Caco-2 (cell line): ENCODE results near the gene MAGI1. TPM values are rescaled to one million over a fixed set of nuclear protein-coding genes. Genes with fewer than 3 reads are reported as not detected.

Source experiments
- BruUV-seq: library from RNA; stranded (reverse); fragments of 400-500 nt; replicated peaks from 2 replicates; lab custom pipeline; 2021; lab: Mats Ljungman, UMichigan
- CTCF ChIA-PET: fragments of 300-600 bp; sonication (Branson Sonifier 250); formaldehyde crosslinking; loops from one replicate; lab custom pipeline; 2022; ENCODE audit warnings: antibody characterized with exemption; lab: Charles Lee
- POLR2A ChIA-PET: fragments of 300-600 bp; sonication (Branson Sonifier 250); formaldehyde crosslinking; loops from one replicate; lab custom pipeline; 2022; ENCODE audit warnings: antibody characterized with exemption; lab: Charles Lee
- DNase-seq, 2 experiments: peaks; one replicate each; pipeline versions ENCODE4 v3.0.0 to v3.0.0-alpha.2; 2020 to 2022
- H3K27me3 ChIP-seq: replicated peaks from 2 replicates; pipeline ENCODE4 v1.6.0; 2011; ENCODE audit warnings: low read length; ENCODE audit not compliant: control insufficient read depth, insufficient read depth
- H3K36me3 ChIP-seq: 2 replicates; pipeline ENCODE4 v1.5.1; 2011; ENCODE audit warnings: low read length; ENCODE audit not compliant: control insufficient read depth, insufficient read depth
- H3K4me1 ChIP-seq: fragments of 250-450 bp; sonication (Bioruptor Pico); 2 replicates; pipeline ENCODE4 v1.5.1; 2020; ENCODE audit warnings: mild to moderate bottlenecking
- H3K4me3 ChIP-seq: 2 replicates; pipeline ENCODE4 v1.5.1; 2011; ENCODE audit warnings: low read depth, mild to moderate bottlenecking, control low read depth, low read length
- H3K9me3 ChIP-seq: fragments of 250-450 bp; sonication (Bioruptor Pico); 2 replicates; pipeline ENCODE4 v1.5.1; 2020; ENCODE audit warnings: mild to moderate bottlenecking, moderate library complexity
- H3K27ac Mint-ChIP-seq: one replicate; pipeline ENCODE4 v1.8.0; 2022; ENCODE audit warnings: mixed read lengths; ENCODE audit not compliant: unreplicated experiment
- H3K27me3 Mint-ChIP-seq: one replicate; pipeline ENCODE4 v1.8.0; 2022; ENCODE audit warnings: mixed read lengths; ENCODE audit not compliant: insufficient read depth, unreplicated experiment
- H3K36me3 Mint-ChIP-seq: one replicate; pipeline ENCODE4 v1.8.0; 2022; ENCODE audit warnings: mild to moderate bottlenecking, mixed read lengths; ENCODE audit not compliant: insufficient read depth, unreplicated experiment
- H3K4me1 Mint-ChIP-seq: one replicate; pipeline ENCODE4 v1.8.0; 2022; ENCODE audit warnings: low read depth, mixed read lengths; ENCODE audit not compliant: unreplicated experiment
- H3K4me3 Mint-ChIP-seq: one replicate; pipeline ENCODE4 v1.8.0; 2022; ENCODE audit warnings: mild to moderate bottlenecking, moderate library complexity, mixed read lengths; ENCODE audit not compliant: unreplicated experiment
- H3K9me3 Mint-ChIP-seq: one replicate; pipeline ENCODE4 v1.8.0; 2022; ENCODE audit warnings: mixed read lengths; ENCODE audit not compliant: unreplicated experiment
- CTCF ChIP-seq, 2 experiments: fragments of 200-600 bp in 1 of 2; IDR thresholded peaks; 1 replicate in 1 of 2; 2 replicates in 1 of 2; pipeline versions ENCODE4 v1.5.1 to v1.8.0; 2011 to 2022; ENCODE audit warnings: antibody characterized with exemption in 1 of 2, control low read depth in 1 of 2, inconsistent platforms in 1 of 2, low read depth in 1 of 2, low read length in 1 of 2, mild to moderate bottlenecking in 1 of 2, moderate library complexity in 1 of 2; ENCODE audit not compliant: insufficient read depth in 1 of 2, severe bottlenecking in 1 of 2, unreplicated experiment in 1 of 2
- intact Hi-C: fragments of 100-400 bp; cut with micrococcal nuclease; formaldehyde crosslinking; loops from one replicate; pipeline ENCODE4 v1.10.0; 2022; ENCODE audit not compliant: unreplicated experiment
- total RNA-seq: library from RNA; stranded (reverse); gene quantifications from 2 replicates; pipeline ENCODE4 v1.2.3, GENCODE V29; 2022

MAGI1 gene
- total RNA-seq, 1 experiment from 2014 or later: 64.9 TPM

GRCh38 chr3:65466300-65466988, 572.3 kb downstream of the MAGI1 start:
- TF ChIP-seq CTCF (IDR thresholded peaks at IDR 0.05; ENCODE audit: insufficient read depth in 1 of 2, low read depth in 1 of 2, low read length in 1 of 2, severe bottlenecking in 1 of 2, unreplicated experiment in 1 of 2): no peak
- Histone ChIP-seq H3K4me3 (no peak overlapping the region), H3K27me3 (no peaks in the 10 kb centered on the region), H3K4me1 (no peaks in the 10 kb centered on the region), H3K36me3 (no peaks in the 10 kb centered on the region), H3K9me3 (no peaks in the 10 kb centered on the region)
- Mint-ChIP-seq H3K9me3 (peaks cover 19% of the 10 kb centered on the region), H3K27ac (no peak overlapping the region), H3K27me3 (no peaks in the 10 kb centered on the region), H3K4me1 (no peaks in the 10 kb centered on the region), H3K4me3 (no peak overlapping the region), H3K36me3 (peaks cover 17% of the 10 kb centered on the region)
- ChIA-PET CTCF (no interaction called here), POLR2A (no interaction called here)
- BruUV-seq: no TSS peak
- DNase-seq: no peak
- intact Hi-C loops: no loop called here

DNA sequence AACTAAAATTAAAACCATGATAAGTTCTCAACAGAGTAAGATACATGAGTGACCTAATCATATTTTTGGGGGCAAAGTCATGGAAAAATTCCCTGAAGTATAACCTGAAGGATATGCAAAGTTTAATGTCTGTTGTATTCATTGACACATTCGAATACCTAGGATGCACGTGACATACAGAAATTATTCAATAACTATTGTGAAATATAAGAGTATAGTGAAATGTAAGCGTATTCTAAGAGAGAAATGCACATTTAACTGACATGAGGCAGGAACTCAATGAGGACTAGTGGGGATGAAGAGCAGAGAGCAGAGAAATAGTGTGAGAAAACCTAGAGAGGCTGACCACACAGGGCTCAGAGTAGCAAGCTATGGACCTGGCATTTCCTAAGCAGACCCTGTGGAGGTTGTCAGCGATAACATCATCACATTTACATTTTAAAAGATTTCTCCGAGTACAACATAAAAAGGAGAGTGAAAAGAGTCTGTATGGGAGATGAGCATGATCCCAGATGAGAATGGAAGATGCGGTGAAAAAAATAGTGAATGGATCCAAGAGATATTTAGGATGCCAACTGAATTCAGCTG, 588.8 kb downstream of the MAGI1 start:
- H3K27me3 ChIP-seq: no peaks in the 10 kb centered on the region
- no peaks in the 10 kb centered on the region for H3K4me1 Mint-ChIP-seq
- no peak overlapping the region for H3K27ac Mint-ChIP-seq
- no TSS peak for BruUV-seq
- no peak overlapping the region for H3K4me3 Mint-ChIP-seq
- CTCF ChIA-PET: no interaction called here
- H3K9me3 ChIP-seq: no peaks in the 10 kb centered on the region
- H3K27me3 Mint-ChIP-seq: no peaks in the 10 kb centered on the region
- no peaks in the 10 kb centered on the region for H3K4me1 ChIP-seq
- H3K9me3 Mint-ChIP-seq: no peaks in the 10 kb centered on the region
- POLR2A ChIA-PET: no interaction called here
- intact Hi-C loops: no loop called here
- no peak for TF ChIP-seq CTCF (IDR thresholded peaks at IDR 0.05; ENCODE audit: insufficient read depth in 1 of 2, low read depth in 1 of 2, low read length in 1 of 2, severe bottlenecking in 1 of 2, unreplicated experiment in 1 of 2)
- no peak overlapping the region for H3K4me3 ChIP-seq
- peaks cover 18% of the 10 kb centered on the region for H3K36me3 Mint-ChIP-seq
- no peak for DNase-seq
- no peaks in the 10 kb centered on the region; the same call in 1 of the 2 replicates for H3K36me3 ChIP-seq

GRCh38 chr3:65448120-65448519, 590.6 kb downstream of the MAGI1 start:
- intact Hi-C loops: no loop called here
- no peak for TF ChIP-seq CTCF (IDR thresholded peaks at IDR 0.05; ENCODE audit: insufficient read depth in 1 of 2, low read depth in 1 of 2, low read length in 1 of 2, severe bottlenecking in 1 of 2, unreplicated experiment in 1 of 2)

More at GRCh38 chr3:65448120-65448519, 590.6 kb downstream of the MAGI1 start:
- peaks cover 11% of the 10 kb centered on the region for H3K36me3 Mint-ChIP-seq
- Histone ChIP-seq H3K9me3 (no peaks in the 10 kb centered on the region), H3K27me3 (no peaks in the 10 kb centered on the region), H3K36me3 (no peaks in the 10 kb centered on the region; the same call in 1 of the 2 replicates), H3K4me3 (no peak overlapping the region), H3K4me1 (no peaks in the 10 kb centered on the region)
- no peaks in the 10 kb centered on the region for H3K4me1 Mint-ChIP-seq
- no peaks in the 10 kb centered on the region for H3K9me3 Mint-ChIP-seq
- no peaks in the 10 kb centered on the region for H3K27me3 Mint-ChIP-seq
- ChIA-PET POLR2A (no interaction called here), CTCF (no interaction called here)
- no peak for DNase-seq
- no peak overlapping the region for H3K4me3 Mint-ChIP-seq
- BruUV-seq: no TSS peak
- no peak overlapping the region for H3K27ac Mint-ChIP-seq
